Measurements from ENCODE around the gene GLT8D2.

Gene GLT8D2

DNA sequence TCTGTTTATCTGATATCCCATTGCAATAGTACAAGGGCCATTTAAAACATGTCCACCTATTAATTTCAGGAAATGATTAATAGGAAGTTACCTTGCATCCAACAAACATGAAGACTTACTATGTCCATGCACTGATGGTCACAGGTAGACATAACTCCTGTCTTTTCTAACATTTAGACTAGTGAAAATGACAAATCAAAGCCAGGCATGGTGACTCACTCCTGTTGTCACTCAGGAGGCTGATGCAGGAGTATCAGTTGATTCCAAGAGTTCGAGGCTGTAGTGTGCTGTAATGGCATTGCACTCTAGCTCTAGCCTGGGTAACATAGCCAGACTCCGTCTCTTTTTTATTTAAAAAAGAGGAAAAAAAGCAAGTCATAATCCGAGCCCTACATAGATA is 105.0 kb downstream of the GLT8D2 start:
- DNase-seq = no peak

Measured in stimulated activated CD4-positive, alpha-beta T cell treated with anti-CD3 and anti-CD28 coated beads, Interleukin-2, amount 100 ng/mL, for 24 hours (primary cell).